ENCODE measurements around the gene SLC4A4.

The SLC4A4 gene

GRCh38 chr4:71608678-71609071 lies 269.9 kb downstream of the SLC4A4 start:
- DNase-seq = no peak

GRCh38 chr4:71609167-71609566 lies 270.3 kb downstream of the SLC4A4 start:
- no peak for DNase-seq

- no peak for DNase-seq
Observed at GRCh38 chr4:71609651-71610050, 270.8 kb downstream of the SLC4A4 start.

GRCh38 chr4:71614621-71615020 lies 275.8 kb downstream of the SLC4A4 start:
- no peak for DNase-seq

GRCh38 chr4:71616168-71616811 lies 277.5 kb downstream of the SLC4A4 start:
- DNase-seq = no peak

All from activated CD4-positive, alpha-beta T cell treated with anti-CD3 and anti-CD28 coated beads for 4 hours (primary cell).